Measurements from ENCODE around the gene RPS6KB2. TPM values are rescaled to one million over a fixed set of nuclear protein-coding genes. Genes with fewer than 3 reads are reported as not detected.

The RPS6KB2 gene
- total RNA-seq, 1 experiment from 2014 or later: 54.1 TPM

DNA sequence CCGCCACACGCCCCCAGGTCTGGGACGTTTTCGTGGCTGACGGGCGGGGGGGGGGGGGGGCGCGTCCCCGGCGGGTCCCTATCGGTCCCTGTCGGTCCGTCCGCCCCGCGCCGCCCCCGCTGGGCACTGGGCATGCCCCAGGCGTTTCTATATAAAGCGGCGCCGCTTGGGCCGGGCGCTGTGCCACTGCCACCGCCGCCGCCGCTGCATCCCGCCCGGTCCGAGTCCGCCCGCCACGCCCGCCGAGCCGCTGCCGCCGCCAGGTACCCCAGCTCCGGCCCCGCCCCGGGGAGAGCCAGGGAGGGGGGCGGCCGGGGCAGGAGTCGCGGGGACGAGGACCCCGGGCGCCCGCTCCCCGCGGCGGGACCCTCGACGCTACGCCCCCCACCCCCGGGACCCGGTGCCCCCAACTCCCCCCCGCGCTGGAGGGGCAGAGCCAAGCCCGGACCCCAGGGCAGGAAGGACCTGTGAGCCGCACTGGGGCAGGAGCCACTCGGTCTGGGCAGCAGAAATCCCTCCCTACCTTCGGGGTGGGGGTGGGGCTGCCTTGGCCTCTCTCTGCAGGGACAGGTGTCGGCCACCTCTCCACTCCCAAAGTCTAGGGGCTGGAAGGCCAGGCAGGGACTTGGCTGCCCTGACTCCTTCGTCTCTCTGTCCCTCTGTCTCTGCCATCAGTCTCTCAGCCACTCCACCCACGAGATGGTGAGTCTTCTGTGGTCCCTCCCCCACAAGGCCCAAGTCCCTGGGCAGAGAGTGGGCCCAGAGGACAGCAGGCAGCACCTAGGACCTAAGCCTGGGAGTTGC, 12.6 kb upstream of the RPS6KB2 start, which contains the start of gene CARNS1 (continued):
- TF ChIP-seq, protein P1, sequence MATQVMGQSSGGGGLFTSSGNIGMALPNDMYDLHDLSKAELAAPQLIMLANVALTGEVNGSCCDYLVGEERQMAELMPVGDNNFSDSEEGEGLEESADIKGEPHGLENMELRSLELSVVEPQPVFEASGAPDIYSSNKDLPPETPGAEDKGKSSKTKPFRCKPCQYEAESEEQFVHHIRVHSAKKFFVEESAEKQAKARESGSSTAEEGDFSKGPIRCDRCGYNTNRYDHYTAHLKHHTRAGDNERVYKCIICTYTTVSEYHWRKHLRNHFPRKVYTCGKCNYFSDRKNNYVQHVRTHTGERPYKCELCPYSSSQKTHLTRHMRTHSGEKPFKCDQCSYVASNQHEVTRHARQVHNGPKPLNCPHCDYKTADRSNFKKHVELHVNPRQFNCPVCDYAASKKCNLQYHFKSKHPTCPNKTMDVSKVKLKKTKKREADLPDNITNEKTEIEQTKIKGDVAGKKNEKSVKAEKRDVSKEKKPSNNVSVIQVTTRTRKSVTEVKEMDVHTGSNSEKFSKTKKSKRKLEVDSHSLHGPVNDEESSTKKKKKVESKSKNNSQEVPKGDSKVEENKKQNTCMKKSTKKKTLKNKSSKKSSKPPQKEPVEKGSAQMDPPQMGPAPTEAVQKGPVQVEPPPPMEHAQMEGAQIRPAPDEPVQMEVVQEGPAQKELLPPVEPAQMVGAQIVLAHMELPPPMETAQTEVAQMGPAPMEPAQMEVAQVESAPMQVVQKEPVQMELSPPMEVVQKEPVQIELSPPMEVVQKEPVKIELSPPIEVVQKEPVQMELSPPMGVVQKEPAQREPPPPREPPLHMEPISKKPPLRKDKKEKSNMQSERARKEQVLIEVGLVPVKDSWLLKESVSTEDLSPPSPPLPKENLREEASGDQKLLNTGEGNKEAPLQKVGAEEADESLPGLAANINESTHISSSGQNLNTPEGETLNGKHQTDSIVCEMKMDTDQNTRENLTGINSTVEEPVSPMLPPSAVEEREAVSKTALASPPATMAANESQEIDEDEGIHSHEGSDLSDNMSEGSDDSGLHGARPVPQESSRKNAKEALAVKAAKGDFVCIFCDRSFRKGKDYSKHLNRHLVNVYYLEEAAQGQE (IDR thresholded peaks at IDR 0.05; ENCODE audit: low read depth): no peak

DNA sequence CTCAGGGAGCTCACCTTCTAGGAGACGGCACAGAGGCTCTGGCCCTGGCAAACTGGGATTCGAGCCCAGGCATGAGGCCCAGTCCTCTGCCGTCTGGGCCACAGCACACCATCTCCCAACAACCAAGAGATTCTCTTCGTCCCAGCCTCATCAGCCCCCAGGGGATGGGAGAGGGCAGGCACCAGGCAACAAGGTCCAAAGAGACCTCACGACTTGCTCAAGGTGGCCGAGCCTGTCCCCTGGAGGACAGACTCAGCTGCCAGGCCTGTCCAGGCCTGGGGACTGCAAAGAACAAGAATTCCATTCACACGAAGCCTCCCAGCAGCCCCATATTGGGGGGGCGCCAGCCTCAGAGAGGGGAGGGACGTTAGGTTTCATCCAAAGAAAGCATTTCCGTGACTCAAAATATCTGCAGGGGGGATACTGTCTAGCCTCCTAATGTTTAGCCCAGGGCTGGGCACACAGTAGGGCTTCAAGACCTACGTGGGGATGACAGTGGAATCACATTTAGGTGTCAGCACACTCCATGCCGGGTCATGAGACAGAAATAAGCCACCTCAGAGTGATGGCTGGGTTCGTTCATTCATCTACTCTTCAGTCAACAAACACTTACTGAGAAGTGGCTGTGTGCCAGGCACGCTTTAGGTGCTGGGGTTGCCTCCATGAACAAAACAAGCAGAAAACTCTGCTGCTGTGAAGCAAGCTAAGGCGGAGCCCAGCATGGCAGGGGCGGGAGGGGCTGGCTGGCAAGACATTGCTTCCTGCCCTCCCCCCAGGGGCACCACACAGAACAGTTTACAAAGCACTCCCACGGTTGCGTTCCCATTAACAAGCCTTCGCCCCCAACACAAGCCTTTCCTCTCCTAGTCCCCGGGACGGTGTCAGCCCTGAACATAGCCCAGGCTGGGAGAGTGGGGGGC, 11.6 kb upstream of the RPS6KB2 start:
- H3K9me3 ChIP-seq (ENCODE audit: control insufficient read depth in 1 of 2, insufficient read depth in 1 of 2, low read depth in 1 of 2, low read length in 2 of 2): no peaks in the 10 kb centered on the region
- H2AFZ ChIP-seq (ENCODE audit: low read depth, low read length, poor library complexity, severe bottlenecking): no peak overlapping the region
- H3K9me2 ChIP-seq (ENCODE audit: insufficient read depth): no peaks in the 10 kb centered on the region
- no peak overlapping the region for H3K9ac ChIP-seq (ENCODE audit: low read length)
- RAD21 ChIA-PET (ENCODE audit: low non-redundant PET in 1 of 2, low total read pairs in 2 of 2, uncharacterized antibody in 2 of 2, unreplicated experiment in 2 of 2): no interaction called here
- CTCF ChIA-PET: interaction anchor here (1.8 kb wide), 1 partner anchor 15 kb away, joined by 8 read pairs; the partner anchor contains the start of gene PPP1CA
- POLR2A ChIA-PET: no interaction called here
- no peaks in the 10 kb centered on the region for H4K20me1 ChIP-seq (ENCODE audit: insufficient read depth)
- H3K79me2 ChIP-seq (ENCODE audit: insufficient read depth, low read length): no peaks in the 10 kb centered on the region
- H3K4me1 ChIP-seq (ENCODE audit: control insufficient read depth in 1 of 2, insufficient read depth in 2 of 2, low read length in 2 of 2): peaks cover 19 to 45% of the 10 kb centered on the region in 2 experiments; a peak in 3 of 4 replicates
- DNase-seq (ENCODE audit: low read depth, low spot score) (no peak), ATAC-seq (no peak)
- BruUV-seq (replicated peaks): no TSS peak
- no peaks in the 10 kb centered on the region for H3K27me3 ChIP-seq (ENCODE audit: insufficient read depth, low read length)
- peak overlapping the region; percentile 18; the same call in 1 of the 2 replicates for H3K27ac ChIP-seq (ENCODE audit: low read depth, low read length)
- intact Hi-C loops (cut with micrococcal nuclease): no loop called here
- H3K36me3 ChIP-seq (ENCODE audit: control insufficient read depth in 1 of 2, insufficient read depth in 2 of 2, low read length in 2 of 2): no peaks in the 10 kb centered on the region
- peak overlapping the region; percentile 81 for H3K4me2 ChIP-seq (ENCODE audit: low read length)
- no peak overlapping the region for H3K4me3 ChIP-seq (replicated peaks in 1 of 2; ENCODE audit: low read depth in 1 of 2, low read length in 2 of 2)
- TF ChIP-seq, protein P1 (IDR thresholded peaks at IDR 0.05; ENCODE audit: low read depth): no peak
- TF ChIP-seq, protein P2, sequence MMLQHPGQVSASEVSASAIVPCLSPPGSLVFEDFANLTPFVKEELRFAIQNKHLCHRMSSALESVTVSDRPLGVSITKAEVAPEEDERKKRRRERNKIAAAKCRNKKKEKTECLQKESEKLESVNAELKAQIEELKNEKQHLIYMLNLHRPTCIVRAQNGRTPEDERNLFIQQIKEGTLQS (IDR thresholded peaks at IDR 0.05): no peak
- TF ChIP-seq, protein P3, sequence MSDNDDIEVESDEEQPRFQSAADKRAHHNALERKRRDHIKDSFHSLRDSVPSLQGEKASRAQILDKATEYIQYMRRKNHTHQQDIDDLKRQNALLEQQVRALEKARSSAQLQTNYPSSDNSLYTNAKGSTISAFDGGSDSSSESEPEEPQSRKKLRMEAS (IDR thresholded peaks at IDR 0.05): no peak
- TF ChIP-seq YY1 (IDR thresholded peaks at IDR 0.05; ENCODE audit: extremely low read depth, insufficient replicate concordance, low read depth, low read length) (no peak), EZH2 (IDR thresholded peaks at IDR 0.05) (no peak), ELF1 (IDR thresholded peaks at IDR 0.05; ENCODE audit: borderline replicate concordance, low read depth) (no peak), POLR2AphosphoS5 (IDR thresholded peaks at IDR 0.05; ENCODE audit: low read depth, low read length) (no peak), EGR1 (IDR thresholded peaks at IDR 0.05; ENCODE audit: low read depth) (no peak), JUND (IDR thresholded peaks at IDR 0.05) (no peak), SIN3A (IDR thresholded peaks at IDR 0.05; ENCODE audit: low read depth) (no peak), SP1 (IDR thresholded peaks at IDR 0.05; ENCODE audit: low read depth) (no peak), TCF7L2 (IDR thresholded peaks at IDR 0.05; ENCODE audit: borderline replicate concordance, extremely low read depth, insufficient read depth, insufficient read length) (no peak), FOSL1 (IDR thresholded peaks at IDR 0.05; ENCODE audit: low read depth) (no peak)
